Astrocyte (in vitro differentiated cells and primary cell): Measurements from ENCODE around the gene ITSN1.

ENCODE experiments used
- EZH2 ChIP-seq: IDR thresholded peaks from 2 replicates; pipeline ENCODE4 v1.6.1; 2012; ENCODE audit warnings: mild to moderate bottlenecking, low read length, inconsistent platforms; ENCODE audit not compliant: insufficient read depth
- TF ChIP-seq, protein P1 (sequence below): IDR thresholded peaks from 2 replicates; pipeline ENCODE4 v1.5.1; 2011; ENCODE audit warnings: low read depth, mild to moderate bottlenecking, inconsistent platforms, low read length, moderate library complexity; ENCODE audit not compliant: insufficient read depth

DNA sequence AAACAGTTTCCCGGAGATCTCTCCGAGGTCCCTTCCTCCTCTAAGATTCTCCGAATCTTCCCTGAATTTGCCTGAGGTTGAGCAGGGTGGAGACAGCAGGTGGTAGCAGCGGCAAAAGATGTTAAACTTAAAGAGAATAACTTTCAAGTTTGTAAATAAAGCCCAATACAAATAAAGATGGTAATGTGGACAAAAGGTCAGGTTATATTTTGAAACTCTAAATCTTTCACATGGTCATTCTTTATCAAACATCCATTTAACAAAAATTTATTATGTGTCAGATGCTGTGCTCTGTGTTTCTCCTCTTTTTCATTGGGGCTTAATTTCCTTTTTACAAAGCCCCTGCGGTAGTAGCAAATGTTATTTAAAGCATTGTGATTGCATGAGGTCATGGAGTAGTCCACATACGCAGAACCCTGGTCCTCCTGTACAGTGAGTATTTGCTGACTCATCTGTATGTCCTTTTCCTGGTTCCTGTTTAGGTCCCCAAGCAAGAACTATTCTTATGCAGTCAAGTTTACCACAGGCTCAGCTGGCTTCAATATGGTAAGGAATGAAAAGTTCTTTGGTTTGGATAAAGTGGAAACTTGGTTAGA is 119.2 kb downstream of the ITSN1 start:
- TF ChIP-seq, protein P1, sequence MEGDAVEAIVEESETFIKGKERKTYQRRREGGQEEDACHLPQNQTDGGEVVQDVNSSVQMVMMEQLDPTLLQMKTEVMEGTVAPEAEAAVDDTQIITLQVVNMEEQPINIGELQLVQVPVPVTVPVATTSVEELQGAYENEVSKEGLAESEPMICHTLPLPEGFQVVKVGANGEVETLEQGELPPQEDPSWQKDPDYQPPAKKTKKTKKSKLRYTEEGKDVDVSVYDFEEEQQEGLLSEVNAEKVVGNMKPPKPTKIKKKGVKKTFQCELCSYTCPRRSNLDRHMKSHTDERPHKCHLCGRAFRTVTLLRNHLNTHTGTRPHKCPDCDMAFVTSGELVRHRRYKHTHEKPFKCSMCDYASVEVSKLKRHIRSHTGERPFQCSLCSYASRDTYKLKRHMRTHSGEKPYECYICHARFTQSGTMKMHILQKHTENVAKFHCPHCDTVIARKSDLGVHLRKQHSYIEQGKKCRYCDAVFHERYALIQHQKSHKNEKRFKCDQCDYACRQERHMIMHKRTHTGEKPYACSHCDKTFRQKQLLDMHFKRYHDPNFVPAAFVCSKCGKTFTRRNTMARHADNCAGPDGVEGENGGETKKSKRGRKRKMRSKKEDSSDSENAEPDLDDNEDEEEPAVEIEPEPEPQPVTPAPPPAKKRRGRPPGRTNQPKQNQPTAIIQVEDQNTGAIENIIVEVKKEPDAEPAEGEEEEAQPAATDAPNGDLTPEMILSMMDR = no peak
- TF ChIP-seq EZH2 = no peak
